A673 (cell line): Measurements from ENCODE around the gene KNDC1.

ENCODE experiments used
- EZH2 ChIP-seq: fragments of 200-600 bp; sonication (generic); IDR thresholded peaks from 2 replicates; pipeline ENCODE4 v1.6.1; 2017; ENCODE audit warnings: borderline replicate concordance, low read depth, mild to moderate bottlenecking, mixed read lengths, antibody characterized with exemption, low read length; ENCODE audit not compliant: poor library complexity, severe bottlenecking
- TF ChIP-seq, protein P1 (sequence below): fragments of 300-800, 200-600 bp; sonication (generic); conservative IDR thresholded peaks from 2 replicates; pipeline ENCODE4 v1.5.1; 2017; ENCODE audit warnings: low read depth, mild to moderate bottlenecking, antibody characterized with exemption, low read length, moderate library complexity, mixed read lengths

- TF ChIP-seq, protein P1, sequence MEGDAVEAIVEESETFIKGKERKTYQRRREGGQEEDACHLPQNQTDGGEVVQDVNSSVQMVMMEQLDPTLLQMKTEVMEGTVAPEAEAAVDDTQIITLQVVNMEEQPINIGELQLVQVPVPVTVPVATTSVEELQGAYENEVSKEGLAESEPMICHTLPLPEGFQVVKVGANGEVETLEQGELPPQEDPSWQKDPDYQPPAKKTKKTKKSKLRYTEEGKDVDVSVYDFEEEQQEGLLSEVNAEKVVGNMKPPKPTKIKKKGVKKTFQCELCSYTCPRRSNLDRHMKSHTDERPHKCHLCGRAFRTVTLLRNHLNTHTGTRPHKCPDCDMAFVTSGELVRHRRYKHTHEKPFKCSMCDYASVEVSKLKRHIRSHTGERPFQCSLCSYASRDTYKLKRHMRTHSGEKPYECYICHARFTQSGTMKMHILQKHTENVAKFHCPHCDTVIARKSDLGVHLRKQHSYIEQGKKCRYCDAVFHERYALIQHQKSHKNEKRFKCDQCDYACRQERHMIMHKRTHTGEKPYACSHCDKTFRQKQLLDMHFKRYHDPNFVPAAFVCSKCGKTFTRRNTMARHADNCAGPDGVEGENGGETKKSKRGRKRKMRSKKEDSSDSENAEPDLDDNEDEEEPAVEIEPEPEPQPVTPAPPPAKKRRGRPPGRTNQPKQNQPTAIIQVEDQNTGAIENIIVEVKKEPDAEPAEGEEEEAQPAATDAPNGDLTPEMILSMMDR = no peak
- peak; percentile 44 for TF ChIP-seq EZH2
Observed at GRCh38 chr10:133238466-133238804, 78.4 kb downstream of the KNDC1 start.
